HepG2 (cell line): ENCODE results near the gene SPCS2. TPM values are rescaled to one million over a fixed set of nuclear protein-coding genes. Genes with fewer than 3 reads are reported as not detected.

Experiments used
- CTCF ChIP-seq: sonication (generic); formaldehyde crosslinking; IDR thresholded peaks from 2 replicates; pipeline ENCODE4 v1.5.0; 2020; ENCODE audit warnings: mild to moderate bottlenecking, missing genetic modification reagents, moderate library complexity
- DBP ChIP-seq: sonication (generic); formaldehyde crosslinking; IDR thresholded peaks from 2 replicates; pipeline ENCODE4 v1.4.0; 2020; ENCODE audit warnings: missing genetic modification reagents; ENCODE audit errors: not compliant biosample characterization
- GABPA ChIP-seq, 2 experiments: IDR thresholded peaks; 2 replicates each; pipeline ENCODE4 v1.6.1; 2011 to 2016; ENCODE audit warnings: low read depth in 2 of 2, low read length in 1 of 2, missing biosample characterization in 1 of 2, missing genetic modification characterization in 1 of 2
- MIXL1 ChIP-seq: IDR thresholded peaks from 2 replicates; pipeline ENCODE4 v1.6.1; 2016
- NCOA5 ChIP-seq: sonication (generic); formaldehyde crosslinking; IDR thresholded peaks from 2 replicates; pipeline ENCODE4 v1.4.0; 2020; ENCODE audit warnings: missing genetic modification reagents
- NFKB2 ChIP-seq: sonication (generic); formaldehyde crosslinking; IDR thresholded peaks from 2 replicates; pipeline ENCODE4 v1.4.0; 2020; ENCODE audit warnings: missing genetic modification reagents, borderline replicate concordance
- NFRKB ChIP-seq: fragments of 450-650 bp; IDR thresholded peaks from 2 replicates; pipeline ENCODE4 v1.6.1; 2017
- NR2F6 ChIP-seq, 2 experiments: IDR thresholded peaks; 2 replicates each; pipeline ENCODE4 v1.6.1; 2016; ENCODE audit warnings: antibody characterized with exemption in 1 of 2, mild to moderate bottlenecking in 1 of 2
- POGK ChIP-seq: sonication (generic); formaldehyde crosslinking; conservative IDR thresholded peaks from 2 replicates; pipeline ENCODE4 v1.8.0; 2022; ENCODE audit warnings: mild to moderate bottlenecking, moderate library complexity, missing genetic modification reagents
- RAD51 ChIP-seq: fragments of 450-650 bp; IDR thresholded peaks from 2 replicates; pipeline ENCODE4 v1.6.1; 2016; ENCODE audit warnings: borderline replicate concordance
- RXRB ChIP-seq: IDR thresholded peaks from 2 replicates; pipeline ENCODE4 v1.6.1; 2016; ENCODE audit warnings: borderline replicate concordance, missing genetic modification reagents, missing compliant biosample characterization
- SCMH1 ChIP-seq: sonication (generic); formaldehyde crosslinking; IDR thresholded peaks from 2 replicates; pipeline ENCODE4 v1.9.0; 2021; ENCODE audit warnings: missing genetic modification reagents, mild to moderate bottlenecking, borderline replicate concordance
- SMYD3 ChIP-seq: sonication (generic); formaldehyde crosslinking; IDR thresholded peaks from 2 replicates; pipeline ENCODE4 v1.8.1; 2023; ENCODE audit warnings: mild to moderate bottlenecking, missing genetic modification reagents
- SYNCRIP ChIP-seq: fragments of 200-400 bp; formaldehyde crosslinking; IDR thresholded peaks from 2 replicates; pipeline ENCODE4 v1.6.1; 2018; ENCODE audit warnings: mild to moderate bottlenecking, low read depth, low read length; ENCODE audit not compliant: insufficient read depth
- THAP11 ChIP-seq: IDR thresholded peaks from 2 replicates; pipeline ENCODE4 v1.6.1; 2016; ENCODE audit warnings: missing biosample characterization, missing genetic modification reagents
- ZNF121 ChIP-seq: sonication (generic); formaldehyde crosslinking; IDR thresholded peaks from 2 replicates; pipeline ENCODE4 v1.5.0; 2020; ENCODE audit warnings: mild to moderate bottlenecking, missing genetic modification reagents
- ZNF260 ChIP-seq: sonication (generic); formaldehyde crosslinking; IDR thresholded peaks from 2 replicates; pipeline ENCODE4 v1.4.0; 2020; ENCODE audit warnings: missing genetic modification reagents, low read depth, mild to moderate bottlenecking, borderline replicate concordance
- ZNF296 ChIP-seq: sonication (generic); formaldehyde crosslinking; conservative IDR thresholded peaks from 2 replicates; pipeline ENCODE4 v1.5.0; 2020; ENCODE audit warnings: mild to moderate bottlenecking, missing genetic modification reagents
- ZNF704 ChIP-seq: sonication (generic); formaldehyde crosslinking; IDR thresholded peaks from 2 replicates; pipeline ENCODE4 v1.8.1; 2023; ENCODE audit warnings: mild to moderate bottlenecking, inconsistent platforms, moderate library complexity, missing genetic modification reagents, borderline replicate concordance
- ZNF749 ChIP-seq: sonication (generic); formaldehyde crosslinking; IDR thresholded peaks from 2 replicates; pipeline ENCODE4 v1.8.0; 2022; ENCODE audit warnings: mild to moderate bottlenecking, missing genetic modification reagents, moderate library complexity, borderline replicate concordance
- ZNF75D ChIP-seq: sonication (generic); formaldehyde crosslinking; IDR thresholded peaks from 2 replicates; pipeline ENCODE4 v1.8.1; 2023; ENCODE audit warnings: missing genetic modification reagents, mild to moderate bottlenecking, borderline replicate concordance
- ZNF780A ChIP-seq: sonication (generic); formaldehyde crosslinking; IDR thresholded peaks from 2 replicates; pipeline ENCODE4 v1.8.0; 2022; ENCODE audit warnings: mild to moderate bottlenecking, missing genetic modification reagents, moderate library complexity
- ZNF83 ChIP-seq: sonication (generic); formaldehyde crosslinking; IDR thresholded peaks from 2 replicates; pipeline ENCODE4 v1.4.0; 2020; ENCODE audit warnings: missing genetic modification reagents, mild to moderate bottlenecking, borderline replicate concordance
- ZSCAN31 ChIP-seq: sonication (generic); formaldehyde crosslinking; IDR thresholded peaks from 2 replicates; pipeline ENCODE4 v1.5.0; 2020; ENCODE audit warnings: low read depth, mild to moderate bottlenecking, missing genetic modification reagents
- polyA plus RNA-seq, 8 experiments: library from polyadenylated mRNA; depleted of rRNA in 3 of 8; stranded (reverse) in 7 of 8; unstranded in 1 of 8; fragments of >200 nt; fragmentation: Illumina TruSeq in 4 of 8; extraction: Trizol in 4 of 8; gene quantifications; 2 replicates each; pipeline versions ENCODE4 v1.2.1 to v1.2.3, GENCODE V29; 2011 to 2016; ENCODE audit warnings: low read depth in 4 of 8, missing spikeins in 1 of 8, mixed read lengths in 1 of 8; ENCODE audit not compliant: insufficient read depth in 1 of 8
- total RNA-seq, 5 experiments: library from RNA; depleted of rRNA; stranded (reverse); fragments of >200 nt; fragmentation: Illumina TruSeq; extraction: Trizol; gene quantifications; 2 replicates each; pipeline ENCODE4 v1.2.3, GENCODE V29; 2016; ENCODE audit warnings: low read depth in 1 of 5

Gene SPCS2
- total and polyA plus RNA-seq, 2 of the 13 experiments (the other 11 are each of a cell fraction or from before 2014, with no cell fraction given), result 87.3 to 142 TPM

- no peak for TF ChIP-seq NR2F6 (IDR thresholded peaks at IDR 0.05)
- peak; percentile 35; the same call in 1 of the 2 replicates for TF ChIP-seq NR2F6 (CRISPR knock-in tag; IDR thresholded peaks at IDR 0.05)
- TF ChIP-seq NFKB2, result peak; percentile 93; the same call in 1 of the 2 replicates
- TF ChIP-seq ZNF260 (CRISPR knock-in tag), result no peak
- TF ChIP-seq ZNF780A (CRISPR knock-in tag), result no peak
- peak; percentile 70; the same call in 1 of the 2 replicates for TF ChIP-seq MIXL1
- peak; percentile 93 for TF ChIP-seq ZSCAN31 (CRISPR knock-in tag)
- TF ChIP-seq ZNF749 (CRISPR knock-in tag), result peak; percentile 56; the same call in 1 of the 2 replicates
- no peak for TF ChIP-seq ZNF83 (CRISPR knock-in tag)
- no peak for TF ChIP-seq SCMH1 (CRISPR knock-in tag)
- TF ChIP-seq SMYD3 (CRISPR knock-in tag), result peak; percentile 59; the same call in 1 of the 2 replicates
- TF ChIP-seq ZNF121 (CRISPR knock-in tag), result peak; percentile 40; the same call in 1 of the 2 replicates
- no peak for TF ChIP-seq SYNCRIP
- peak; percentile 90 for TF ChIP-seq ZNF704 (CRISPR knock-in tag)
- TF ChIP-seq ZNF296 (CRISPR knock-in tag), result 0 out of 2 replicates have a peak, but pooled peaks have one; percentile 70
- no peak for TF ChIP-seq ZNF75D (CRISPR knock-in tag)
- peak; percentile 98 for TF ChIP-seq THAP11
- TF ChIP-seq RXRB, result peak; percentile 74
- TF ChIP-seq RAD51, result peak; percentile 45; the same call in 1 of the 2 replicates
- peak; percentile 34 for TF ChIP-seq DBP (CRISPR knock-in tag)
- TF ChIP-seq NFRKB, result peak; percentile 92
- no peak for TF ChIP-seq NCOA5
- TF ChIP-seq GABPA (IDR thresholded peaks at IDR 0.05; ENCODE audit: low read depth, low read length), result no peak
- TF ChIP-seq GABPA (CRISPR knock-in tag; IDR thresholded peaks at IDR 0.05; ENCODE audit: low read depth), result peak; percentile 70
- TF ChIP-seq POGK (CRISPR knock-in tag), result peak; percentile 94
- 0 out of 2 replicates have a peak, but pooled peaks have one; percentile 8 for TF ChIP-seq CTCF (CRISPR knock-in tag)
Measured at GRCh38 chr11:74948898-74949752, at the start of gene SPCS2, which contains the start of gene XRRA1 (continued).
